Prostate gland (tissue), 2 donors: Measurements from ENCODE around the gene NEDD4. TPM values are rescaled to one million over a fixed set of nuclear protein-coding genes. Genes with fewer than 3 reads are reported as not detected.

Source experiments
- DNase-seq: peaks from one replicate; pipeline ENCODE4 v3.0.0-alpha.2; 2019; ENCODE audit warnings: low spot score
- H3K27ac ChIP-seq, 2 donors: fragments of 200-600 bp; sonication (generic); 2 replicates each; pipeline ENCODE4 v1.5.1; 2017 to 2019
- H3K27me3 ChIP-seq: fragments of 200-600 bp; sonication (generic); replicated peaks from 2 replicates; pipeline ENCODE4 v1.5.1; 2019; ENCODE audit not compliant: insufficient read depth
- H3K36me3 ChIP-seq, 2 donors: fragments of 200-600 bp; sonication (generic); 1 replicate in 1 of 2; 2 replicates in 1 of 2; pipeline versions ENCODE4 v1.5.1 to v1.8.1; 2017 to 2019
- H3K4me1 ChIP-seq: fragments of 200-600 bp; sonication (generic); replicated peaks from 2 replicates; pipeline ENCODE4 v1.5.1; 2019
- H3K4me3 ChIP-seq, 2 donors: fragments of 200-600 bp; sonication (generic); 2 replicates each; pipeline ENCODE4 v1.5.1; 2017 to 2019
- H3K9me3 ChIP-seq: fragments of 200-600 bp; sonication (generic); 2 replicates; pipeline ENCODE4 v1.5.1; 2017
- CTCF ChIP-seq, 4 experiments: fragments of 200-600 bp in 2 of 4; fragments of 450-650 bp in 2 of 4; sonication (generic) in 2 of 4; IDR thresholded peaks; 1 replicate in 3 of 4; 2 replicates in 1 of 4; pipeline ENCODE4 v1.5.1; 2016 to 2019; ENCODE audit warnings: antibody characterized with exemption in 4 of 4, mild to moderate bottlenecking in 2 of 4, moderate library complexity in 2 of 4
- POLR2A ChIP-seq: fragments of 450-650 bp; IDR thresholded peaks from one replicate; pipeline ENCODE4 v1.6.1; 2016; ENCODE audit warnings: antibody characterized with exemption, mild to moderate bottlenecking
- POLR2AphosphoS5 ChIP-seq: sonication (generic); formaldehyde crosslinking; IDR thresholded peaks from one replicate; pipeline ENCODE4 v1.6.1; 2017; ENCODE audit warnings: antibody characterized with exemption
- WGBS: methylation state at CpG from one replicate; pipeline ENCODE4 v1.1.5; 2018; 5-methylcytosine and 5-hydroxymethylcytosine counted together
- intact Hi-C: fragments of 100-400 bp; cut with DNase I; formaldehyde crosslinking; loops from one replicate; pipeline ENCODE4 v1.14.2; 2022
- total RNA-seq, 2 donors: library from RNA; depleted of rRNA; stranded (reverse); fragments of >200 nt; gene quantifications; one replicate each; pipeline ENCODE4 v1.1.0, GENCODE V29; 2016

The NEDD4 gene
- total RNA-seq = 10 to 100 TPM in 1 of 2 donors, 1 to 10 TPM in 1; 9.5 to 14.8 TPM

- H3K27me3 ChIP-seq = no peaks in the 10 kb centered on the region
- TF ChIP-seq CTCF (IDR thresholded peaks at IDR 0.05) = peak in 2 of 4 experiments; percentile 52 to 53
- peak; percentile 39 for TF ChIP-seq POLR2A
- peak; percentile 10 for TF ChIP-seq POLR2AphosphoS5
- H3K4me1 ChIP-seq = no peaks in the 10 kb centered on the region
- intact Hi-C loops = loop anchor here (5.0 to 10.0 kb wide), 3 partner anchors 59 to 254 kb away; no protein-coding TSS in a partner anchor
- DNase-seq = peak; percentile 82
- peak within 1 kb of the TSS; percentile 75 to 93 for H3K4me3 ChIP-seq
- peak within 1 kb of the TSS; percentile 89 to 93 for H3K27ac ChIP-seq
- WGBS = under 1% methylated on average over 53 of the region's 83 CpGs
- H3K9me3 ChIP-seq = no peaks in the 10 kb centered on the region
- no peaks in the 10 kb centered on the region for H3K36me3 ChIP-seq
Measured at GRCh38 chr15:55993111-55993803, at the start of gene NEDD4. TSS of gene NEDD4 (minus strand) at chr15:55993612. CDS start at chr15:55993555, 57 bp downstream.

- intact Hi-C loops = no loop called here
- Histone ChIP-seq H3K4me3 (no peak overlapping the region), H3K27ac (no peak overlapping the region), H3K36me3 (no peaks in the 10 kb centered on the region), H3K4me1 (no peaks in the 10 kb centered on the region), H3K9me3 (no peaks in the 10 kb centered on the region), H3K27me3 (no peaks in the 10 kb centered on the region)
- TF ChIP-seq POLR2AphosphoS5 (no peak), POLR2A (no peak), CTCF (IDR thresholded peaks at IDR 0.05) (no peak)
- DNase-seq = no peak
- WGBS = 39% methylated on average over 4 of the region's 4 CpGs
Measured at GRCh38 chr15:56042498-56042897, 49.1 kb upstream of the NEDD4 start.

GRCh38 chr15:56042031-56042430 lies 48.6 kb upstream of the NEDD4 start:
- 51% methylated on average over 1 of the region's 1 CpG for WGBS

GRCh38 chr15:56040081-56041035 lies 46.9 kb upstream of the NEDD4 start:
- Histone ChIP-seq H3K36me3 (no peaks in the 10 kb centered on the region), H3K27ac (peak overlapping the region; percentile 31 to 40), H3K27me3 (no peaks in the 10 kb centered on the region), H3K4me3 (no peak overlapping the region), H3K9me3 (no peaks in the 10 kb centered on the region), H3K4me1 (no peaks in the 10 kb centered on the region)
- intact Hi-C loops = no loop called here
- 41% methylated on average over 8 of the region's 8 CpGs for WGBS
- TF ChIP-seq CTCF (IDR thresholded peaks at IDR 0.05) = no peak
- TF ChIP-seq POLR2AphosphoS5 = peak; percentile 90
- DNase-seq = peak; percentile 76

More at GRCh38 chr15:56042031-56042430, 48.6 kb upstream of the NEDD4 start:
- Histone ChIP-seq H3K4me3 (no peak overlapping the region), H3K36me3 (no peaks in the 10 kb centered on the region), H3K27ac (no peak overlapping the region), H3K4me1 (no peaks in the 10 kb centered on the region), H3K9me3 (no peaks in the 10 kb centered on the region), H3K27me3 (no peaks in the 10 kb centered on the region)
- no peak for DNase-seq
- no peak for TF ChIP-seq CTCF (IDR thresholded peaks at IDR 0.05)
- no peak for TF ChIP-seq POLR2AphosphoS5
- no peak for TF ChIP-seq POLR2A
- intact Hi-C loops = no loop called here
